Measurements from ENCODE around the gene FAM107B. TPM values are rescaled to one million over a fixed set of nuclear protein-coding genes. Genes with fewer than 3 reads are reported as not detected.

FAM107B gene
- total and polyA plus RNA-seq, 2 experiments from 2014 or later, result 11.0 to 17.6 TPM

- H3K4me1 Mint-ChIP-seq, result peaks cover 56% of the 10 kb centered on the region
- TF ChIP-seq ETS1 (IDR thresholded peaks at IDR 0.05) (no peak), ZNF114 (CRISPR knock-in tag; IDR thresholded peaks at IDR 0.05) (no peak), EZH2 (IDR thresholded peaks at IDR 0.05; ENCODE audit: low read depth, unreplicated experiment) (no peak), POLR2AphosphoS5 (IDR thresholded peaks at IDR 0.05; ENCODE audit: low read depth) (no peak), STAT1 (IDR thresholded peaks at IDR 0.05; ENCODE audit: unreplicated experiment) (no peak), CTCF (conservative IDR thresholded peaks at IDR 0.05; ENCODE audit: low read depth in 2 of 2) (no peak), JUNB (IDR thresholded peaks at IDR 0.05; ENCODE audit: unreplicated experiment) (no peak), ZNF462 (CRISPR knock-in tag; IDR thresholded peaks at IDR 0.05) (no peak)
- H3K9me3 Mint-ChIP-seq, result no peaks in the 10 kb centered on the region
- Histone ChIP-seq H3K79me2 (replicated peaks; ENCODE audit: insufficient read depth) (no peaks in the 10 kb centered on the region), H3K27ac (ENCODE audit: low read depth) (peak overlapping the region; percentile 58; the same call in 1 of the 2 replicates), H3K27me3 (ENCODE audit: insufficient read depth) (no peaks in the 10 kb centered on the region), H4K20me1 (replicated peaks; ENCODE audit: insufficient read depth) (no peaks in the 10 kb centered on the region), H3K9me2 (ENCODE audit: insufficient read depth) (peaks cover 15% of the 10 kb centered on the region), H2AFZ (peak overlapping the region; percentile 4; the same call in 1 of the 2 replicates), H3K4me2 (no peak overlapping the region), H3K36me3 (ENCODE audit: insufficient read depth) (no peaks in the 10 kb centered on the region), H3K4me3 (no peak overlapping the region), H3K4me1 (ENCODE audit: insufficient read depth) (peaks cover 16% of the 10 kb centered on the region), H3F3A (replicated peaks; ENCODE audit: low read depth) (peaks cover 3% of the 10 kb centered on the region; the same call in 1 of the 2 replicates)
- no peak overlapping the region for H3K4me3 Mint-ChIP-seq
- H3K27ac Mint-ChIP-seq, result 0 out of 2 replicates have a peak overlapping the region, but pooled peaks have one; percentile 3
- ATAC-seq, result peak; percentile 82
- no peaks in the 10 kb centered on the region; the same call in 2 of the 3 replicates for H3K36me3 Mint-ChIP-seq (ENCODE audit: low read depth)
- peak; percentile 82 for DNase-seq (ENCODE audit: low spot score)
- peaks cover 2% of the 10 kb centered on the region for H3K27me3 Mint-ChIP-seq (ENCODE audit: insufficient read depth, low read depth, poor library complexity)
These were observed 121.2 kb downstream of the FAM107B start for GRCh38 chr10:14653271-14654161.

Data from GM23338 (cell line).